Coronary artery (tissue), 2 donors: Measurements from ENCODE around the gene OLFML2B.

ENCODE experiments used
- DNase-seq: peaks from one replicate; pipeline ENCODE4 v3.0.0-alpha.2; 2017; ENCODE audit warnings: low spot score
- H3K27ac ChIP-seq, 2 donors: fragments of 200-600 bp; sonication (generic); one replicate each; pipeline ENCODE4 v1.5.1; 2016 to 2019
- H3K4me3 ChIP-seq: fragments of 200-600 bp; sonication (generic); 2 replicates; pipeline ENCODE4 v1.5.1; 2016; ENCODE audit warnings: mild to moderate bottlenecking, moderate library complexity
- CTCF ChIP-seq: fragments of 200-600 bp; sonication (generic); IDR thresholded peaks from one replicate; pipeline ENCODE4 v1.5.1; 2019; ENCODE audit warnings: antibody characterized with exemption

The OLFML2B gene

DNA sequence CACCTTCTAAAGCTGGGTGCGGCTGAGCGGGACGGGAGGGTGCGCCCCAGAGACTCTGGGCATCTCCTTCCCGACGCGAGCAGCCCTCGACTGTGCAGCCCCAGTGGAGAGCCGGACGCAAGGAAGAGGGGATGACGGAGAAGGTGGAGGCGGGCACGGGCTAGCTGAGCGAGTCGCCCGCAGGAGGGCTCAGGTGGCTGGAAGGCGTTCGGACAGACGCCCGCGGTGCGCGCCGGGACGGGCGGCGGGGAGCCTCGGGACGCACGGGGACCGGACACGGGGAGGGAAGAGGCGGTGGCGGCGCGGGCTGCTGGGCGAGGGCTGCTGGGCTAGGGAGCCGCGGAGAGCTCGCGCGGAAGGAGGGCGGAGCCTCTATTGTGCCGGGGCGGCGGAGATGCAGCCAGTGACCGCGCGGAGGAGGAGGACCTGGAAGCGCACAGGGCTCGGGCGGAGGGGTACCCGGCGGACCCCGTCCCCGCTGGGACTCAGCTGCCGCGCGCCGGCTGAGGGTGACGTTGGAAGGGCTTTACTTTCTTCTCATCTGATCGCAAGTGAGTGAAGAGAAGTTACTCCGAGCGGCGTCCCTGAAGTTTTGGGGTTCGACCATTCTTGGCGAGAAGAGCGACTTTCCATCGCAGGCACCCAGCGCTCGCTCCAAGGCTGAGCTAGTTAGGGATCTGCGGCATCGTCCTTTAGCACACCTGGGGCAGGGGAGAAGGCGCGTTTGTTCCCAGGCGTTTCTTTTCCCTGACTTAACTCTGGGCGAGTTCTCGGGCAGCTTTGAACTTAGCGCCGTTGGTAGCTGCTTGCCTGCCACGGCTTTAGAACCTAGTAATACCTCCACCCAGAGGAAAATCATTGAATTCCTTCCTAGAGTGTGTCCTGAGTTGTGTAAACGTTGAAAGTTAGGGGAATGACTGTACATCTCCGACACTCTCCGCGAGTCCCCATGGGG, at the start of gene OLFML2B:
Gene OLFML2B, minus strand, starts transcription at position 323 of the 955 bp plus-strand sequence. CDS start 439 bp downstream, outside the sequence.
- H3K27ac ChIP-seq, result peak within 1 kb of the TSS; percentile 85 to 88
- H3K4me3 ChIP-seq, result peak within 1 kb of the TSS; percentile 87
- DNase-seq, result peak; percentile 83
- peak; percentile 12 for TF ChIP-seq CTCF

DNA sequence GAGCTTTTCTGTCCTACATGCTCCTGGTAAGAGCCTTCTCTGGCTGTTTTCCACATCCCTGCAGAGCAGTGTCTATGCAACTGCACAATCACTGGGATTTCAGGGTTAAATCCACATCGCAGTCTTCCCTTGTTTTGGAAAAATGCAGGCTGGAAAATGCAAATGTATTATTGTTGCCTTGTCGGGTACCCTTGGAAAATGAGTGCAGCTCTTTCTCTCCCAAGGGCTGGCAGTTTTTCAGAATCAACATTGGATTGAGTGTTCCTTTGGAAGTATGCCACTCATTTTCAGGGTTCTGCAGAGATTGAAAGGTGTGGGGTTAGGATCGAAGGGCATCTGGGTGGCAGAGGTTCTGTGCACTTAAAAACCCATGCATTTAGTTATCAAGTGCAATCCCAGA, 49.1 kb upstream of the OLFML2B start:
- no peak for TF ChIP-seq CTCF
- no peak for DNase-seq
- Histone ChIP-seq H3K27ac (no peak overlapping the region), H3K4me3 (no peak overlapping the region)

DNA sequence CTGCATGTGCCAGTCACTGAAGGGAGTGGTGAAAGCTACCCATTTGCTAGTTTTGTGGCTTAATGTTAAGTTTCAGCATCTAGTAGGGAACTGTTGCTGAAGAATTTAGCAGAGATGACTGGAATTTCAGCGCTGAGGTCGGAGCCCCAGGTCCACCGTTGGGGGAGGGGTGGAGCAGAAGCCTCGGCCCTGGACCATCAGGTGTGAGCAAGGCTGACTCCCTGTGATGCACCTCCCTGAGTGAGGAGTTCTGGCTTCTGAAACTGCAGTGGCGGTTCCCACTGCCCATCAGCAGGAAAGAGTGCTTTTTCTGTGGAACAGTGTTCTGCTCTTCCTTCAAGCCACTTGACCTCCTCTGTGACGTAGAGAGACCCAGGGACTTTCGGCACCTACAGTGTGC, 47.2 kb upstream of the OLFML2B start:
- DNase-seq, result no peak
- no peak for TF ChIP-seq CTCF
- H3K27ac ChIP-seq, result no peak overlapping the region

GRCh38 chr1:162070094-162070748, 46.6 kb upstream of the OLFML2B start:
- peak overlapping the region; percentile 93 for H3K4me3 ChIP-seq
- DNase-seq, result no peak
- peak overlapping the region; percentile 67 to 83 for H3K27ac ChIP-seq
- no peak for TF ChIP-seq CTCF

More for the DNA sequence above, 47.2 kb upstream of the OLFML2B start:
- peak overlapping the region; percentile 93 for H3K4me3 ChIP-seq

DNA sequence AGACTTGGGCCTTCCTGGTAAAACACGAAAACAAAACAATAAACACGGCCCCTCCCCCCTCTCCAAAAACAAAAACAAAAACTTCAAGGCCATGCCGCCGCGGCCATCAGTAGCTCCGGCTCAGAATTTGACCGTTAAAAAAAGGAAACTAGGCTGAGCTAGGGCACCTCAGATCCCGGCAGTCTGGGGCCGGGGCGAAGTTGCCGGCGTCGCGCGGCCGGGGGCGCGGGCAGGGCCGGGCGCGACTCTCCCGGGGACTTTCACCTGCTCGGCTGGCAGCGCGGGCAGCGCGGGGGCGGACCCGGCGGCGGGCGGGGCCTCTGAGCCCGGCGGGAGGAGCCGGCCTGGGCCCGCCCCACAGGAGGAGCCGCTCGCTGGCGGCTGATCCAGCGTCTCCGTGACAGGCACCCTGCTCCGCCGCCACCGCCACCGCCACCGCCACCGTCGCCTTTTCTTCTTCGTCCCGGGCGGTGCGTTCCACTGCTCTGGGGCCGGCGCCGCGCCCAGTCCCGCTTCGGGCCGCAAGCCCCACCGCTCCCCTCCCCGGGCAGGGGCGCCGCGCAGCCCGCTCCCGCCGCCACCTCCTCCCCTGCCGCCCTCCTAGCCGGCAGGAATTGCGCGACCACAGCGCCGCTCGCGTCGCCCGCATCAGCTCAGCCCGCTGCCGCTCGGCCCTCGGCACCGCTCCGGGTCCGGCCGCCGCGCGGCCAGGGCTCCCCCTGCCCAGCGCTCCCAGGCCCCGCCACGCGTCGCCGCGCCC, 45.8 kb upstream of the OLFML2B start, which contains the start of gene NOS1AP:
Gene NOS1AP, plus strand, starts transcription at position 358 of the 760 bp plus-strand sequence. CDS start 487 bp downstream, outside the sequence.
- no peak for DNase-seq
- TF ChIP-seq CTCF, result no peak
- Histone ChIP-seq H3K4me3 (peak within 1 kb of the TSS; percentile 93), H3K27ac (peak within 1 kb of the TSS; percentile 67 to 83)

DNA sequence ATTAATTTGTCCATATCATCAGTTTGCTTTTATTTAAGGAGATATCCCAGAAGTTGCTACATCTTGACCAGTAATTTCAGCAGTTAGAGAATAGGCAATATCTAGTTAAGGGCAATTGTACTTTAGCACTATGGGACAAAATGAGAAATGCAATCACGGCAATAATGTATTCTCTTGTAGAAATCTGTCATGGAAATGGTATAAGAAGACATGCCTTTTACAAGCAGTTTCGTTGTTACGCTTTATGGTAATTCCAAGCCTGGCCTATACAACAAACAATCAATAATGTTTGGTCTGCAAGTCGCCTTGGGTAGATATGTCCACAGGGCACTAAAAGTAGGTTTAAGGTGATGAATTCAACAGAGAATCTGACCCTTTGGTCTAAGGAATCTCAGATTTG, 44.6 kb upstream of the OLFML2B start:
- no peak overlapping the region for H3K4me3 ChIP-seq
- DNase-seq, result no peak
- H3K27ac ChIP-seq, result no peak overlapping the region
- no peak for TF ChIP-seq CTCF
